Activated CD8-positive, alpha-beta T cell treated with anti-CD3 and anti-CD28 coated beads, Interleukin-2, amount 10 ng/mL, durations not matched to agents 7 days and 5 days (primary cell): ENCODE measurements around the gene P2RX2. TPM values are rescaled to one million over a fixed set of nuclear protein-coding genes. Genes with fewer than 3 reads are reported as not detected.

ENCODE experiments used
- ATAC-seq: fragments of 150-1000 bp; cut with Tn5 transposase; one replicate; pipeline ENCODE4 v1.10.0; 2021; ENCODE audit warnings: moderate library complexity
- CTCF ChIA-PET: fragments of 350-600 bp; sonication (Branson Sonifier 250); formaldehyde crosslinking; loops from one replicate; lab custom pipeline; 2021; ENCODE audit warnings: antibody characterized with exemption; lab: Charles Lee
- POLR2A ChIA-PET: fragments of 350-600 bp; sonication (Branson Sonifier 250); formaldehyde crosslinking; loops from one replicate; lab custom pipeline; 2021; ENCODE audit warnings: antibody characterized with exemption; lab: Charles Lee
- DNase-seq: peaks from one replicate; pipeline ENCODE4 v3.0.0-alpha.2; 2020
- H3K27ac Mint-ChIP-seq: one replicate; pipeline ENCODE4 v1.8.0; 2021; ENCODE audit warnings: mild to moderate bottlenecking, mixed read lengths
- H3K27me3 Mint-ChIP-seq: one replicate; pipeline ENCODE4 v1.8.0; 2021; ENCODE audit warnings: low read depth, mixed read lengths
- H3K36me3 Mint-ChIP-seq: one replicate; pipeline ENCODE4 v1.8.0; 2021; ENCODE audit warnings: low read depth, mixed read lengths
- H3K4me1 Mint-ChIP-seq: one replicate; pipeline ENCODE4 v1.8.0; 2021; ENCODE audit warnings: low read depth, mixed read lengths
- H3K4me3 Mint-ChIP-seq: one replicate; pipeline ENCODE4 v1.8.0; 2021; ENCODE audit warnings: mild to moderate bottlenecking, mixed read lengths
- H3K9me3 Mint-ChIP-seq: one replicate; pipeline ENCODE4 v1.8.0; 2022; ENCODE audit warnings: mixed read lengths; ENCODE audit not compliant: insufficient read depth
- total RNA-seq, 2 experiments: library from RNA; stranded (reverse); gene quantifications; one replicate each; pipeline ENCODE4 v1.2.3, GENCODE V29; 2021

P2RX2 gene
- total RNA-seq = not detected

DNA sequence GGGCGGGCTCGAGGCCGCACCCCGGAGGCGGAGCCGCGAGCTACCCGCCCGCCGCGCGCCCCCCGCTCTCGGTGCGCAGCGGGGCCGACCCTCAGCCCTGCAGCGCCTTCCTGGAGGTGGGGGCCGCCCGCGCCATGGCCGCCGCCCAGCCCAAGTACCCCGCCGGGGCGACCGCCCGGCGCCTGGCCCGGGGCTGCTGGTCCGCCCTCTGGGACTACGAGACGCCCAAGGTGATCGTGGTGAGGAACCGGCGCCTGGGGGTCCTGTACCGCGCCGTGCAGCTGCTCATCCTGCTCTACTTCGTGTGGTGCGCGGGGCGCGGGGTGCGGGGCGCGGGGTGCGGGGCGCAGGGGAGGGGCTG, at the start of gene P2RX2:
Gene P2RX2, plus strand, starts transcription at position 94 of the 361 bp plus-strand sequence. Its CDS starts 41 bp downstream, at position 135.
- H3K9me3 Mint-ChIP-seq = peaks cover 7% of the 10 kb centered on the region
- ATAC-seq = no peak
- ChIA-PET POLR2A (no interaction called here), CTCF (no interaction called here)
- no peak within 1 kb of the TSS for H3K27ac Mint-ChIP-seq
- no peak for DNase-seq
- peaks cover 25% of the 10 kb centered on the region for H3K27me3 Mint-ChIP-seq
- H3K4me3 Mint-ChIP-seq = no peak within 1 kb of the TSS
- H3K4me1 Mint-ChIP-seq = peaks cover 9% of the 10 kb centered on the region
- peaks cover 10% of the 10 kb centered on the region for H3K36me3 Mint-ChIP-seq

- Mint-ChIP-seq H3K4me3 (no peak overlapping the region), H3K9me3 (no peaks in the 10 kb centered on the region), H3K36me3 (no peaks in the 10 kb centered on the region), H3K27ac (no peak overlapping the region), H3K4me1 (peaks cover 8% of the 10 kb centered on the region), H3K27me3 (no peaks in the 10 kb centered on the region)
- DNase-seq = no peak
- CTCF ChIA-PET = interaction anchor here (0.9 to 1.0 kb wide), 2 partner anchors 11 to 46 kb away, joined by 3 read pairs; no protein-coding TSS in a partner anchor
- ATAC-seq = no peak
- POLR2A ChIA-PET = no interaction called here
These were observed 49.6 kb upstream of the P2RX2 start for GRCh38 chr12:132568826-132569480.

- Mint-ChIP-seq H3K4me1 (peaks cover 8% of the 10 kb centered on the region), H3K36me3 (no peaks in the 10 kb centered on the region), H3K27ac (no peak overlapping the region), H3K4me3 (no peak overlapping the region), H3K27me3 (no peaks in the 10 kb centered on the region), H3K9me3 (no peaks in the 10 kb centered on the region)
- DNase-seq (no peak), ATAC-seq (no peak)
- ChIA-PET CTCF (no interaction called here), POLR2A (no interaction called here)
These were observed 48.6 kb upstream of the P2RX2 start for GRCh38 chr12:132569856-132570480.

DNA sequence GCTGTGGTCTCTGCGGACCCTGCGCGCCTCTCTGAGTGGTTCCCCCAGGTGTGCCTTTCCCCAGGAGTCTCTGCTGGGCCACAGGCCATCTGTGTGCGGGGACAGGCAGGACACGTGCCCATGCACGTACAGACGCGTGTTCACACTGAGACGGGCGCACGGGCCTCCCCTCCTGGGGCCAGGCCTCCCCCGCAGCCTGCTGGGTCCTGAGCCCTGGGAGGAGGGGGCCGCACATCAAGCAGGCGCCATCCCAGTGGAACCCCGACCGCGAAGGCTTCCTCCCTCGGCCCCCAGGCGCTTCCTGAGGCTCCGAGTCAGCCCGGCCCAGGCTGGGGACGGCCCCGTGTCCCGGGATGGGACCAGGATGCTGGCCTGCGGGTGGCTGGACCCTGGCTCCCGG, 47.9 kb upstream of the P2RX2 start:
- ATAC-seq = no peak
- no peak for DNase-seq
- Mint-ChIP-seq H3K4me1 (peaks cover 8% of the 10 kb centered on the region), H3K4me3 (no peak overlapping the region), H3K27me3 (no peaks in the 10 kb centered on the region), H3K36me3 (no peaks in the 10 kb centered on the region), H3K27ac (no peak overlapping the region), H3K9me3 (no peaks in the 10 kb centered on the region)
- ChIA-PET CTCF (no interaction called here), POLR2A (no interaction called here)

GRCh38 chr12:132571051-132571450, 47.5 kb upstream of the P2RX2 start:
- ATAC-seq = no peak
- Mint-ChIP-seq H3K36me3 (no peaks in the 10 kb centered on the region), H3K9me3 (no peaks in the 10 kb centered on the region), H3K27me3 (no peaks in the 10 kb centered on the region), H3K4me1 (peaks cover 8% of the 10 kb centered on the region), H3K27ac (no peak overlapping the region), H3K4me3 (no peak overlapping the region)
- no peak for DNase-seq
- CTCF ChIA-PET = no interaction called here
- POLR2A ChIA-PET = no interaction called here

- Mint-ChIP-seq H3K4me3 (no peak overlapping the region), H3K27me3 (no peaks in the 10 kb centered on the region), H3K27ac (no peak overlapping the region), H3K36me3 (no peaks in the 10 kb centered on the region), H3K4me1 (peaks cover 8% of the 10 kb centered on the region), H3K9me3 (no peaks in the 10 kb centered on the region)
- DNase-seq (no peak), ATAC-seq (no peak)
- CTCF ChIA-PET = no interaction called here
- POLR2A ChIA-PET = no interaction called here
These were observed 47.0 kb upstream of the P2RX2 start for GRCh38 chr12:132571598-132571997.

DNA sequence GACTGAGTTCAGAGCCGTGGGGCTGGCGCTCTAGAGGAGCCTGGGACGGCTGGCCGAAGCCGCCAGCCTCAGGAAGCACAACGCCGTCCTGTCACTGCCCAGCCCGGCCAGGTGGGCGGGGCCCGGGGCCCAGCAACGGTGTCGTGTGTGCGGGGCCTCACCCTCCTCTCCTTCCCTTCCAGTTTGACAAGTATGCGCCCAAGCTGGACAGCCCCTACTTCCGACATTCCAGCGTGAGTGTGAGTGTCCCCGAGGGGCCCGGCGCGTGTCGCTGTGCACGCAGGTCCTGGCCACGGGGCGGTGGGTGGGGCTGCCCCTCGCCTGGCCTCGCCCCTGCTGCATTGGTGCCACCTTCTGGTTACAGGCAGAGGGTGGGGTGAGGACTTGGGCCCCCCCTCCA, 46.5 kb upstream of the P2RX2 start:
- H3K4me3 Mint-ChIP-seq = no peak overlapping the region
- H3K27ac Mint-ChIP-seq = no peak overlapping the region
- no peak for DNase-seq
- ATAC-seq = no peak
- H3K9me3 Mint-ChIP-seq = no peaks in the 10 kb centered on the region
- H3K36me3 Mint-ChIP-seq = no peaks in the 10 kb centered on the region
- CTCF ChIA-PET = no interaction called here
- H3K27me3 Mint-ChIP-seq = no peaks in the 10 kb centered on the region
- peaks cover 8% of the 10 kb centered on the region for H3K4me1 Mint-ChIP-seq
- POLR2A ChIA-PET = no interaction called here

DNA sequence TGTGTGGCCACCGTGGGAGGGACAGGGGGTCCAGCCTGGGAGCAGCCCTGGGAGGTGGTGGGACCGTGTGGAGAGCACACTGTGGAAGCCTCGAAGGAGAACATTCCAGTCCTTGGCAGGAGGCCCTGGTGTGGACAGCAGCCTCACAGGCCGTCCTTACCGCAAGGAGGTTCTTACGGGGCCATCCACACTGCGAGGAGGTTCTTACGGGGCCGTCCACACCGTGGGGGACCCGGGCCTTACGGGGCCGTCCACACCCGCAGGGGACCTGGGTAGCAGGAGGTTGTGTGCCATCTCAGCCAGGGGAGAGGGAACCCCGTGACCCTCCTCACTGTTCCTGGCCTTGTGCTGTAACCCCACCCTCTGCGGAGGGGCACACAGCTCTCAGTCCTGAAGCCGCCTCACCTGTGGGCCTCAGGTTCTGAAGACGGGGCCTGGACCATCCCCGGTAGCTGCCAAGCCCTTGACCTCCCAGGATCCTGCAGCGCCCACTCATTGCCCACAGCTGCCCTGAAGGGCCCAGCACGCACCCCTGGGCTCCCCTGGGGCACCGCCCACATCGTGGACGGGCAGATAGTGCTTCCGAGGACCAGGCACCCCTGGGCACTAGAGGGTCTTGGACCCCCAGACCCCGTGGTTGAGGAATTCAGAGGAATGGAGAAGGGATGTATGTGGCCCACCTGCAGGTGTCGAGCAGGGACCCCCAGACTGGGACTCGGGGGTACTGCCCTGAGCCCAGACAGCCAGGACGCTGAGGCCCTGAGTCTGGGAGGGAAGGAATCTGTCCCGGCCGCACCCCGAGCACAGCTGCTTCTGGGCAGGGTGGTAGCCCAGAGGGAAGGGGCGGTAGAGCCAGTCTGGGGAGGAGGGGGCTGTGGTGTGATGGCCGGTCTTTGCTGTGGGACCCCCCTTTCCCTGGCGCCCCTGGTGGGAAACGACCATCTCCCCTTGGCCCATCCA, 45.5 kb upstream of the P2RX2 start:
- Mint-ChIP-seq H3K27ac (no peak overlapping the region), H3K4me1 (peaks cover 8% of the 10 kb centered on the region), H3K27me3 (no peaks in the 10 kb centered on the region), H3K36me3 (no peaks in the 10 kb centered on the region), H3K4me3 (no peak overlapping the region), H3K9me3 (no peaks in the 10 kb centered on the region)
- POLR2A ChIA-PET = no interaction called here
- CTCF ChIA-PET = no interaction called here
- no peak for DNase-seq
- ATAC-seq = no peak

GRCh38 chr12:132574271-132574996, 44.1 kb upstream of the P2RX2 start:
- ATAC-seq (no peak), DNase-seq (no peak)
- POLR2A ChIA-PET = no interaction called here
- H3K27me3 Mint-ChIP-seq = no peaks in the 10 kb centered on the region
- no peaks in the 10 kb centered on the region for H3K4me1 Mint-ChIP-seq
- no peaks in the 10 kb centered on the region for H3K36me3 Mint-ChIP-seq
- CTCF ChIA-PET = no interaction called here
- H3K4me3 Mint-ChIP-seq = no peak overlapping the region
- no peaks in the 10 kb centered on the region for H3K9me3 Mint-ChIP-seq
- no peak overlapping the region for H3K27ac Mint-ChIP-seq

- no peak overlapping the region for H3K27ac Mint-ChIP-seq
- no peak overlapping the region for H3K4me3 Mint-ChIP-seq
- no peaks in the 10 kb centered on the region for H3K27me3 Mint-ChIP-seq
- H3K4me1 Mint-ChIP-seq = no peaks in the 10 kb centered on the region
- ATAC-seq (no peak), DNase-seq (no peak)
- ChIA-PET POLR2A (no interaction called here), CTCF (no interaction called here)
- H3K36me3 Mint-ChIP-seq = no peaks in the 10 kb centered on the region
- H3K9me3 Mint-ChIP-seq = no peaks in the 10 kb centered on the region
These were observed 42.9 kb upstream of the P2RX2 start for GRCh38 chr12:132575661-132576060.

DNA sequence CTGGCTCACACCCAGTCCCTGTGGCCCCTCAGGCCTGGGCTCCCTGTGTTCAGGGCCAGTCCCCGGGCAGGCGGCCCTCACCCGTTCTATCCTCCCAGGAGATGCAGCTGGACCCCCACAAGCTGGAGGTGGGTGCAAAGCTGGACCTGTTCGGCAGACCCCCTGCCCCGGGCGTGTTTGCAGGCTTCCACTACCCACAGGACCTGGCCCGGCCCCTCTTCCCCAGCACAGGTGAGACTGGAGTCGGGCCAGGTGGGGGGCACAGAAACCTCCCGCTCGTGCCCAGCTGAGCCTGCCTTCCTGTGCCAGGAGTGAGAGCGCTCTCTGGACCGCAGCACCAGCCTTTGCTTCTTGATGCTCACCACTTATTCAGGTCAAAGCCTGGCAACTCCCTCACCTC, 41.9 kb upstream of the P2RX2 start:
- DNase-seq = no peak
- Mint-ChIP-seq H3K9me3 (no peaks in the 10 kb centered on the region), H3K27me3 (no peaks in the 10 kb centered on the region), H3K4me1 (no peaks in the 10 kb centered on the region), H3K4me3 (no peak overlapping the region), H3K27ac (no peak overlapping the region), H3K36me3 (no peaks in the 10 kb centered on the region)
- ATAC-seq = no peak
- ChIA-PET POLR2A (no interaction called here), CTCF (no interaction called here)
